HG02798 (cell line): ENCODE measurements around the gene MCTP1.
"Not testable (repeated sequence)": the region's sequence is repeated elsewhere in the genome, so short reads cannot be mapped to it uniquely, and the experiment has no call there.

Experiments used
- ATAC-seq: cut with Tn5 transposase; IDR thresholded peaks from one replicate; pipeline ENCODE4 v1.9.1; 2021; ENCODE audit warnings: mild to moderate bottlenecking; ENCODE audit not compliant: unreplicated experiment, poor library complexity

The MCTP1 gene

DNA sequence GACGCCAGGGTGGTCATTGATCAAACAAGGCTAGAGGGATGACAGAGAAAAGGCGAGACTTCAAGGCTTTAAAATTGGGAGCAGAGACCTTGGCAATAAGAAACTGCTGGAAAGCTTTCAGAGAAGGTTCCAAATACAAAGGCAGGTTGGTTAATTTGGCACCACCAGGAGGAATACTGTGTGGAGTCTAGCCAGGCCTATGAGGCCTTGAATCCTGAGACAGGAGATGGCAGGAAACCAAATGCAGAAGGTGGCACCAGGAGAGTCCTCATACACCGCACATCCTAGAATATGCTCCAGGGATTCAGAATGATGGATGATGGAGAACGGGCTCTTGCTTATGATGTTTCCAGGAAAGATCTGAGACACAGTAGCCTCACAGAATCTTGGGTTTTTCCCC is 90.0 kb downstream of the MCTP1 start:
- no peak for ATAC-seq

DNA sequence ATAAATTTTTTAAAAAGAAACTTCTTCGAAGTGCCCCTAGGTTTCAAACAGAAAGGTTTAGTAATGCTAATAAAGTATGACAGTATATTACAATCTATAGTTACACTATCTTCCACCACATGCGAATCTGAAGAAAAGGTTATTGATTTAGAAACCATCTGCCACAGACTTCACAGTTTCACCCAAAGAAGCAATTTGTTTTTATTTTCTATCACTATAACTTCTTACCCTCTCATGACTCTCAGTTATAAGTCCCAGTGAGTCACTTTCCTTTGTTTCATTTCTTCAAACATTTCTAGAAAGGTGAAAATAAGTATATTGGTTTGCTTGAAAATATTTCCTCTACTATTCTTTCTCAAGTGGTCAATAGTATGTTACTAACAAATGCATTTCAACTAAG is 93.6 kb downstream of the MCTP1 start:
- peak; percentile 95 for ATAC-seq

DNA sequence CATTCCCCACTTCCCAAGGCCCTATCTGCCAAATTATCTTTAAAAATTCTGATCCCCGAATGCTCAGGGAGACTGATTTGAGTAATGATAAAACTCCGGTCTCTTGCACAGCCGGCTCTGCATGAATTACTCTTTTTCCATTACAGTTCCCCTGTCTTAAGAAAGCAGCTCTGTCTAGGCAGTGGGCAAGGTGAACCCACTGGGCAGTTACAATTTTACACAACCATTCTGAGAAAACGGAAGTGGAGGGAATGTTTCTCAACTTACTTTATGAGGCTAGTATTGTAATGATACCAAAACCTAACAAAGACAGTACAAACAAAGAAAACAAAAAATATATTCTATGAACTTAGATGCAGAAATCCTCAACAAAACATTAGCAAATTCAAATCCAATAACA is 100.0 kb downstream of the MCTP1 start:
- ATAC-seq = no peak

DNA sequence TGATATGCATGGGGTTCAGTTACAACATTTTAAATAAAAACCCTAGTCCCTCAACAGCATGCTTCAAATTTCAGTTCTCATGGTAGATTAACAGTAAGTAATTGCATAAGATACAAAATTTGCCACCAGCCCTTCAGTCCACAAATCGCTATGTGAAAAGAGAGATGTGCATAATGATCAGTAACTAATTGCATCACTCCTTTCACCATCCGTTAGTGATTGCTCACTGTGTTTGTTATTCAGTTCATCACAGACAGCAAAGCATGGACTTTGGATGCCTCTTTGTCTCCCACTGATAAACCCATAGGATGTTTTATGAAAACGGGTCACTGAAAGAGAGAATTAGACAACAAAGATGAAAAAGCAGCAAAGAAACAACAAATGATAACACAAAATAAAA is 103.2 kb downstream of the MCTP1 start:
- ATAC-seq = no peak

DNA sequence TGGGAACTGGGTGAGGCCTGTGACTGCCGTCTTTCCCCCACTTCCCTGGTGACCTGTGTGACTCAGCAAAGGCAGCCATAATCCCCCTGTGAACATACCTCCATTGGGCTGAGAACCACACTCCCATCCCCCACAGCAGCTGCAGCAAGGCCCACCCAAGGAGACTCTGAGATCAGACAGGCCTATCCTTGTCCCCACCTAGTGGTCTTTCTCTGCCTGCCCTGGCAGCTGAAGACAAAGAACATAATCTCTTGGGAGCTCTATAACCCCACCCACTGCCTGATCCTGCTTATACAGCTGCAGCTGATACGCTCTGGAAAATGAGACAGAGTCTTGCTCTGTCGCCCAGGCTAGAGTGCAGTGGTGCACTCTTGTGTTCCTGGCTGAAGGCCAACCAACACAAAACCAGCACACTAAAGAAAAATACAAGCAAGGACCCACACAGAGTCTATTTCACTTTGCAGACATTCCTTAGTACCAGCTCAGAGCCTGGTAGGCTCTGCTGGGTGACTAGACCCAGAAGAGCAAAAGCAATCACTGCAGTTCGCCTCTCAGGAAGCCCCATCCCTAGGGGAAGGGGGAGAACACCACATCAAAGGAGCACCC is 106.7 kb downstream of the MCTP1 start:
- no peak for ATAC-seq

DNA sequence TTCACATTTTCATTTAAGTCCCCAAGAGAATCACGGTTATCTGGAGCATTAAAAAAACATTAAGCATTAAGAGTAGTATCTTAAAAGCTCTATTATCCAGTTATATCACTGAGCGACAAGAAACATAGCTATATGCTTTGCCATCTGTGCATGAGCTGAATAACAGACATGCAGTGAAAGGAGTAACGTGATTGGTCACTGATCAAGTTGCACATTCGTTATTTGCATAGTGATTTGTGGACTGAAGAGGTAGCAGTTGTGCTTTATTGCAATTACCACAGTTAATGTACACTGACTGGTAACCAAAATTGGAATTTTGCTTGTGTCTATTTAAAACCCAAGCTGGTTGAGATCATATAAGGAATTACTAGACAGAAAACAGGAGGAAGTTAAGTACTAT is 107.4 kb downstream of the MCTP1 start:
- ATAC-seq = no peak

DNA sequence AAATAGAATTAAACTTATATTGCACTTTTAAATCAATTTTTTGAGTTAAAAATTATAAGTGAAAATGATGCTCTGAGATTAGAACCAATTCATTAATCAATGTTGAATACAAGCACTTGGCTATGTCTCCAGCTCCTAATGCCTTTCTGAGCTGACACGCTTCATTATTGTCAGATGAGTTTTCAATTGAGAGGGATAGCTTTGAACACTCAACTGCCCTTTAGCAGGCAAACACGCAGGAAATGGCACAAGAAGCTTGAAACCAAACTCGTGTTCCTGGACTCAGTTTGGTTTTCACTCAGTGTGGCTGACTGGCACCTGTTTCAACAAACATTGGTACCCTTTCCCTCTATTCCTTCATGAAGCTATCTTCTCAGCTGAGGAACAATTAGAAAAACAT is 109.8 kb downstream of the MCTP1 start:
- ATAC-seq = no peak

DNA sequence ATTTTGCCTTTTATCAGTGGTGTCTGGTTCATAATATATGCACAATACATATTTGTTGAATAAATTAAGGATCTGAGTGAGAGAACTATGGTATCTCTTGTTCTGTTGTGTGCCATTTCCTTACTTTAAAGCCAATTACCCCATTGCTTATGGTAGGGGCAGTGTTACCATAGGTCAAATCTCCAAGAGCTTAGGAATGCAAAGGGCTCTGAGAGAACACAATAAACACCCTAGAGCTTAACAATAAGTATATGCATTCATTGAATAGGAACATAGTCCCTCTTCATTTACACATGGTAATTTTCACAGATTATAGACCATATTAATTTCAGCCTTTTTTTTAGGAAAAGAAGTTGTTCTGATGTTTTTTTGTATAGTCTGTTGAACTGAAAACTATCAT is 112.2 kb downstream of the MCTP1 start:
- ATAC-seq = no peak

DNA sequence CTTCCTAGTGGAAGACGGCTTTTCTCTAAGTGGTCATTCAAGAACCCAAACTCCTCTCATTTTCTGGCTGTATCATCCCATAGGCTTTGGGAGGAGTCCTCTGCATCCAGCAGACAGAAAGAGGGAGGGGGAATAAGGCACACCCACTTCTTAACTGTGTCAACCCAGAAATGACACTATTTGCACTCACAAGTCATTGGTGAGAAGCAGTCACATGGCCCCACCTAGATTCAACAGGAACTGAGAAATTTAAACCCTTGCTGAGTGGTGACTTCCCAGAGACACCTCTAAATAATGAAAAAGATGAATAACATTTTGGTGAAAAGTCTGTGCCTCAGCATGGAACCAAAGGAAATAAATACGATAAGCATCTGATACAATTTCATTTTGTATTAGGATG is 120.0 kb downstream of the MCTP1 start:
- no peak for ATAC-seq

DNA sequence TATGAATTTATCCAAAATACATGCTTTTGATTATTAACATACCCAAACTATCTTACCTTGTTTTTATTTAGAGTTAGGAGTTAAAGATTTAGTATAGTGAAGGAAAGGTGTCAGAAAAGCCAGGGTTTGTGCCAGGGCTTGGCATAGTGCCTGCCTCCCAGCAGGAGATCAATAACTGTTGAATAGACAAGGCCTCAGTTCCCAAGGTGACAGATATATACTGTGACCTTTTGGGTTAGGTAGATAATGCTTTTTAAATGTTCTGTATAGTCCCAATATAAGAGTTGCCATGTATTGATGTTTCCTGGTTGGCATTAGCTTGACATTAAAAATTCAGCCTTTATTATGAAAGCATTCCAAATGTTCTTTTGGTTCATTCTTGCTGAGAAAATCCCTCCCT is 121.8 kb downstream of the MCTP1 start:
- ATAC-seq = no peak

DNA sequence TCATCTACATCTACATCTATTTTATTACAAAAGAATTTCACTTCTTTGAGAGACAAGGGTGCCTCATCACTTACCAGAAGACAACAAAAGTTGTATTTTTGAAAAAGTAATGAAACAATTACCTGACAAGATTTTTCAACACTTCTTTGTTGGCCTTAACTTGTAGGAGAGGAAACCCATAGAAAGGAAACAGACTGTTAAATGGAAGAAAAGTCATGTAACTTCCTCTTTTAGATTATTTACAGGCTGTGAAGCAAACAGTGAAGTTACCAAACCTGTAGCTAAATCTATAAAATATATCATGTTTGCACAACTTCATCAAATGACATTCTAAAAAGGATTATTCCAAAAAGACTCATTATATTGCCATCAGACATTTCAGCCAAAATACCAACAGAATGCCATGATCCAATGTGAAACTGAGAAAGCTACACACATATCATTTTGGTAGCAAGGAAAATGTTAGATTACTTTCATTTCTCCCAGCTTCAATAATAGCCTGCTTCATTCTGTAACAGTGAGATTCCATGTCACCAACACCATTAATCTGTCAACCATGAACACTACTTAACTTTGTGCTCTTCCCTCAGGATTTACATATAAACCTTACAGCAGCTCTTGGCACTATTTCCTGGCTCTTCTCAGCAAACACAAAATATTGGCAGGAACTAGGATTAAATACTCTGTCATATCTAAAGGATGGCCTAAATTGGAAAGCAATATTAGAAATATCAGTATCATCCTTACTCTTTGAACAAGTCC is 122.5 kb downstream of the MCTP1 start:
- no peak for ATAC-seq

DNA sequence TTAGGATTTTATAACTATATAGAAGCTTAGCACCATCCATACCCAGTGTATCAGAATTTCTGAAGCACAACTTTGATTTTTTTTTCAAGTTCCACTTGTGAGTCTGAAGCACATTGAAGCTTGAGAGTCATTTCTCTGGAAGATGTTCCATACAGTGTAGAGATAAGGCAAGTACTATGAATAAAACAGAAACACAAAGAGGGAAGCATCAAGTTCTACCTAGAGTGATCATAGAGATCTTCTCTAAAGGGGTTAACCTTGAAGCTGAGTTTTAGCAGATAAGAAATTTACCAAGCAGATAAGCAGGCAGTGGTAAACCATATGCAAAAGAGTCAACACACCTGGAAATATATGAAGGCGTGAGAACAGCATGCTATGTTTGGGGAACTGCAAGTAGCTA is 125.3 kb downstream of the MCTP1 start:
- ATAC-seq = peak; percentile 42

DNA sequence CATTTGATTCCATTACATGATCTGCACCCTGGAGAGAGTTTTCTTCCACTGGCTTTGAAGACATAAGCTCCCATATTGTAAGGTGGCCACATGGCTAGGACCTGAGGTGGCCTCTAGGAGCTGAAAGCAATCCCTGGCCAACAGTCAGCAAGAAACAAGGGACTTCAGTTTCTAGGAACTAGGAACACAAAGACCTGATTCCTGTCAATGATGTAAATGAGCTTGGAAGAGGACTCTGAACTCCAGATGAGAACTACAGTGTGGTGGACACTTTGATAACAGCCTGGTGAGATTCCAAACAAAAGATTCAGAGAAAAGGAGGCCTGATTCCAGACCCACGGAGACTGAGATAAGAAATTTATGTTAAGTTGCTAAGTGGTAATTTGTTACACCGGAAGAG is 129.0 kb downstream of the MCTP1 start:
- ATAC-seq = no peak

DNA sequence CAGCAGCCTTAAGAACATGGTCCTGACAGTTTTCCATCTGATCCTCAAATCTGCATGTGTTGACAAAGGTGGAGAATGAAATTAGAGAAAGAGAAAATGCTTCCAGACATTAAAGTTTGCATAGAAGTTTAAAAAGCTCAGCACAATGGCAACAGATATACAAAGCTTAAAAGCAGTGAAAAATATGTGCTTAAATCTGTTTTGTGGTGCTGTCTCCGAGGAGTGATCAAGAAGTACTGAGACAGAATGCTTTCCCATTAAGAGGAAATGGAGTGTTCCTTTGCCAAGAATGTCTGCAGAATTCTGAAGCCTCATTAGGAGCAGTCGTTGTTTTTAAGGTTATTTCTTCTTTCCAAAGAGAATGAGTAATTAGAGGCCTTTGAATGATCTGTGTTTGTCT is 131.4 kb downstream of the MCTP1 start:
- ATAC-seq = no peak

DNA sequence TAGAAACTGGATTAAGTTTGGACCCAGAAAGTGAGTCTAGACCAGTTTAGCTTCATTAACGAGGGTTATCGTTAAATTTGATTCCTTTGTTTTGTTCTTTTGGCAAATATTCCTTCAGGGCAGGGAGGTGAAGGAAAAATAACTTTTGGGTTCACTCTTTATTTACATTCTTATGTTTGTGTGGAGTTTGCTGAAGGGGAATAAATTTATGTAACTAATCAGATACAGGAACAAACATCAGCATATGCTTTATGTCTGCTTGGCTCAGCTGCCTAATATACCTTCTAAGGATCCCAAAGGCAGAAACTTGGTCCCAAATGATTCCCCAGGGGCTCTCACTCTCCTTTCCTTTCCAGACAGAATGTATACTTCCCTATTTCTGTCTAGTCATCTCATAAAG is 132.4 kb downstream of the MCTP1 start:
- no peak for ATAC-seq

DNA sequence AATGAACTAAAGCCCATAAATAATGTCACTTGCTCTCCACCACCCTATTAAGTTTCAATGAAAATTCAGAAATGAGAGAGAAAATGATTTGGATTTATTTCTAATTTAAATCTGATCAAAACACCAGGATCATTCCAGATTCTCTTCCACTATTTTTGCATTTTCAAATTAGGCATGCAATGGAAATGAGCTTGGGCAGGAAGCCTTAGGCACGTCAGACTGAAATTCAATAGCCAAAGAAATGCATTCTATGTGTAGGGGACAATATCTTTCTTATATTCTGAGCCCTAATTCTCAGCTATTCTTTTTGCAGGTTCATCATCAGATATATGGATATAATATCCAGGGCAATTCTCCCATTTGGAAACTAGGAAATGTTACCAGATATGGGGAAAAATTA is 132.8 kb downstream of the MCTP1 start:
- ATAC-seq = no peak

DNA sequence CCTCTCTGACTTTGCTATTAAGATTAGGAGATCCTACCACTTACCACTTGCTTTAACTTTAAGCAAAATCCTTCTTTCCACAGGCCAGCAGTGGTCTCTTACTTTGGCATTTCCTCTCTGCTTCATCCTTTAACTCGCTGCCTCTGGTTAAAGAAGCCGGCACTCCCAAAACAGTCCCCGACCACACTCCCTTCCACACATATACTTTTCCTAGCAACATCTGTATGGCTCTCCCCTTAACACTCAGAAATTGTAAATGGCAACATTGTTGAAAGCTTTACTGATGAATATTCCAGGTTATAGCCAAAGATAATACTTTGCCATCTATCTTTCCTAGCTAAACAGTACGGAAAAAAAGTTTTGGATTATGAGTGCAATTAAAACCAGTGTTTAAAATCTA is 133.2 kb downstream of the MCTP1 start:
- no peak for ATAC-seq

DNA sequence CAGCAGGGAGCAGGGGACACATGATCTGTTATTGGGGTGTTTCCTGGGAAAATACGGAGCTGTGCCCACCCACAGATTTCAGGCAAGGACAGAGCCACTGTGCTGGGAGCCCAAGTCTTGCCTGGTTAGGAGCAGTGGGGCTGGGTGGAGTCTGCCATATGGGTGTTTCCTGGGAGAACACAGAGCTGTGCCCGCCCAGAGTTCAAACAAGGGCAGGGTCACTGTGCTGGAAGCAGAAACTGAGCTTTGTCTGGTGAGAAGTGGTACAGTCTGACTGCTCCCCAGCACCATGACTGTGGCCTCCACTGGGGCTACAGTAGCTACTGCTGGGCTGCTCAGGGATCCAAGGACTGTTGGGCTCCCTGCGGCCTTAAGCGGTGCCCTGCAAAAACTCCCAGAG is 135.5 kb downstream of the MCTP1 start:
- ATAC-seq = no peak

DNA sequence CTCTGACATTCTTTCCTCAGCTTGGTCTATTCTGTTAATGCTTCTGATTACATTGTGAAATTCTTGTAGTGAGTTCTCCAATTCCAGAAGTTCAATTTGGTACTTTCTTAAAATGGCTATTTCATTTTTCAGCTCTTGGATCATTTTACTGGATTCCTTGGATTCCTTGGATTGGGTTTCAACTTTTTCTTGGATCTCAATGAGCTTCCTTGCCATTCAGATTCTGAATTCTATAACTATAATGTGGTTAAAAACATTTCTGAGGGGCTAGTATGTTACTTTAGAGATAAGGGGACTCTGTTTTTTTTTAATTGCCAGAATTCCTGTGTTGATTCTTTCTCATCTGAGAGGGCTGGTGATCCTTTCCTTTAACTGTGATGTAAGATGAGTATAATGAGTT is 136.4 kb downstream of the MCTP1 start:
- no peak for ATAC-seq

DNA sequence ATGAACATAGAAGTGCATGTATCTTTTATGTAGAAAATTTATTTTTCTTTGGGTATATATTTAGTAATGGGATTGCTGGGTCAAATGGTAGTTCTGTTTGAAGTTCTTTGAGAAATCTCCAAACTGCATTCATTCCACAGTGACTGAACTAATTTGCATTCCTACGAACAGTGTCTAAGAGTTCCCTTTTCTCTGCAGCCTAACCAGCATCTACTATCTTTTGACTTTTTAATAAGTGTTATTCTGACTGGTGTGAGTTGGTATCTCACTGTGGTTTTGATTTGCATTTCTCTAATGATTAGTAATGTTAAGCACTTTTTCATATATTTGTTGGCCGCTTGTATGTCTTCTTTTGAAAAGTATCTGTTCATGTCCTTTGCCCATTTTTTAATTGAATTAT is 141.0 kb downstream of the MCTP1 start:
- not testable (repeated sequence) for ATAC-seq

DNA sequence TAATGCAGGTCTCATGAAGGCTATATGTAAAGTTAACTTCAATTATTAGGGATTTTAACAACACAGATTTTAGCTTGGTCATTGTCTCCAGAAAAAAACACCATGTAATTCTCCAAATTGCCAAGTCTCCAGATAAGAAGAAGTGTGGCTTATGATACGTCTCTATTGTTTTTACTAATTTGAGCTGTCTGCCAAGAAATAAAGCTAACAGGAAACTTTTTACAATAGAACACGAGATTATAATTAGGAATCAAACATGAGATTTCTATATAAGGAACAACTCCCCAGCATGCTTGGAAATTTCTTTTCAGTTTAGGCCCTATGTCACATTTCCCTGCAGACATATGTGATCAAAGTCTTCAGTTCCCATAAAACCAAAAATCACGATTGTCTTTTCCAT is 142.7 kb downstream of the MCTP1 start:
- no peak for ATAC-seq

DNA sequence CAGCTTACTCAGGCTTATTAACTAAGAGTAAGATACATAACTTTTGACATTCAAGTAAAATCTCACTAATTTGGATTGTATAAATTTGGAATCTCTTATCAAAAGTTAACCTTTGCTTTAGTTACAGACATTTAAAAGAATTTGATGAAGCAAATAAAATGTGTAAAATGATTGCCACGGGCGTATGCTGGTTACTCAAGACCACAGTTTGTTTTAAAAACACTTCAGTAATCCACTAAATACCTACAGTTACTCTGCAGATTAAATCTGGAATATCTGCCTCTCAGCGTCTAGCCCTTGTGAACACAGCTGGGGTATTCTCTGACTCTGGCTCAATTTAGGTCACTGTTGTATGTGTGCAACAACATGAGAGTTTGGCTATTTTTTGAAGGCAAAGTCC is 143.8 kb downstream of the MCTP1 start:
- ATAC-seq = no peak
